ENCODE measurements around the gene RPS27L. TPM values are rescaled to one million over a fixed set of nuclear protein-coding genes. Genes with fewer than 3 reads are reported as not detected.

RPS27L gene
- total RNA-seq, 2 experiments from 2014 or later: 41.3 to 60.3 TPM

- Histone ChIP-seq H3K27ac (ENCODE audit: low read depth, low read length, poor library complexity, severe bottlenecking) (no peak overlapping the region), H3K4me1 (ENCODE audit: insufficient read depth, low read length, poor library complexity, severe bottlenecking) (no peaks in the 10 kb centered on the region), H3K36me3 (ENCODE audit: insufficient read depth, low read length) (no peaks in the 10 kb centered on the region), H3K9me2 (ENCODE audit: insufficient read depth, low read length) (no peaks in the 10 kb centered on the region), H3K79me2 (ENCODE audit: insufficient read depth, low read depth, low read length) (no peaks in the 10 kb centered on the region), H3K4me2 (ENCODE audit: low read length) (no peak overlapping the region), H2AFZ (ENCODE audit: low read length) (no peak overlapping the region), H4K20me1 (ENCODE audit: insufficient read depth, low read length) (no peaks in the 10 kb centered on the region), H3K4me3 (ENCODE audit: low read depth, low read length, poor library complexity, severe bottlenecking) (no peak overlapping the region), H3K9me3 (ENCODE audit: low read length) (no peaks in the 10 kb centered on the region)
- BruUV-seq (replicated peaks): no TSS peak
- ChIA-PET POLR2A (interaction anchor here (0.6 to 1.2 kb wide), 2 partner anchors 11 to 59 kb away, joined by 3 to 5 read pairs; no protein-coding TSS in a partner anchor), CTCF (ENCODE audit: unreplicated experiment) (interaction anchor here (0.5 kb wide), 1 partner anchor 54 kb away, joined by 3 read pairs; no protein-coding TSS in a partner anchor)
- no peak for TF ChIP-seq EZH2phosphoT487 (IDR thresholded peaks at IDR 0.05; ENCODE audit: borderline replicate concordance, low read depth, low read length)
- TF ChIP-seq CTCF (conservative IDR thresholded peaks at IDR 0.05; ENCODE audit: low read length): no peak
- intact Hi-C loops (cut with micrococcal nuclease; ENCODE audit: unreplicated experiment): no loop called here
- no peak for DNase-seq (ENCODE audit: low spot score)
Observed at GRCh38 chr15:63172376-63172775, 15.1 kb upstream of the RPS27L start.

GRCh38 chr15:63169788-63170187 lies 12.5 kb upstream of the RPS27L start:
- CTCF ChIA-PET (ENCODE audit: unreplicated experiment): no interaction called here

More at GRCh38 chr15:63169788-63170187, 12.5 kb upstream of the RPS27L start:
- Histone ChIP-seq H3K4me3 (ENCODE audit: low read depth, low read length, poor library complexity, severe bottlenecking) (no peak overlapping the region), H4K20me1 (ENCODE audit: insufficient read depth, low read length) (no peaks in the 10 kb centered on the region), H3K9me3 (ENCODE audit: low read length) (no peaks in the 10 kb centered on the region), H3K27ac (ENCODE audit: low read depth, low read length, poor library complexity, severe bottlenecking) (no peak overlapping the region), H3K4me1 (ENCODE audit: insufficient read depth, low read length, poor library complexity, severe bottlenecking) (no peaks in the 10 kb centered on the region), H3K9me2 (ENCODE audit: insufficient read depth, low read length) (no peaks in the 10 kb centered on the region), H3K79me2 (ENCODE audit: insufficient read depth, low read depth, low read length) (no peaks in the 10 kb centered on the region), H2AFZ (ENCODE audit: low read length) (0 out of 2 replicates have a peak overlapping the region, but pooled peaks have one; percentile 56), H3K36me3 (ENCODE audit: insufficient read depth, low read length) (no peaks in the 10 kb centered on the region), H3K4me2 (ENCODE audit: low read length) (no peak overlapping the region)
- POLR2A ChIA-PET: no interaction called here
- DNase-seq (ENCODE audit: low spot score): no peak
- intact Hi-C loops (cut with micrococcal nuclease; ENCODE audit: unreplicated experiment): no loop called here
- TF ChIP-seq CTCF (conservative IDR thresholded peaks at IDR 0.05; ENCODE audit: low read length) (no peak), EZH2phosphoT487 (IDR thresholded peaks at IDR 0.05; ENCODE audit: borderline replicate concordance, low read depth, low read length) (no peak)
- BruUV-seq (replicated peaks): no TSS peak
